HG03558 (cell line): ENCODE measurements around the gene RAB3GAP2.
"Not testable (repeated sequence)": the region's sequence is repeated elsewhere in the genome, so short reads cannot be mapped to it uniquely, and the experiment has no call there.

Experiments
- ATAC-seq: cut with Tn5 transposase; IDR thresholded peaks from one replicate; pipeline ENCODE4 v1.9.1; 2021; ENCODE audit warnings: moderate number of reproducible peaks; ENCODE audit not compliant: unreplicated experiment; ENCODE audit errors: extremely low read depth

Gene RAB3GAP2, protein sequence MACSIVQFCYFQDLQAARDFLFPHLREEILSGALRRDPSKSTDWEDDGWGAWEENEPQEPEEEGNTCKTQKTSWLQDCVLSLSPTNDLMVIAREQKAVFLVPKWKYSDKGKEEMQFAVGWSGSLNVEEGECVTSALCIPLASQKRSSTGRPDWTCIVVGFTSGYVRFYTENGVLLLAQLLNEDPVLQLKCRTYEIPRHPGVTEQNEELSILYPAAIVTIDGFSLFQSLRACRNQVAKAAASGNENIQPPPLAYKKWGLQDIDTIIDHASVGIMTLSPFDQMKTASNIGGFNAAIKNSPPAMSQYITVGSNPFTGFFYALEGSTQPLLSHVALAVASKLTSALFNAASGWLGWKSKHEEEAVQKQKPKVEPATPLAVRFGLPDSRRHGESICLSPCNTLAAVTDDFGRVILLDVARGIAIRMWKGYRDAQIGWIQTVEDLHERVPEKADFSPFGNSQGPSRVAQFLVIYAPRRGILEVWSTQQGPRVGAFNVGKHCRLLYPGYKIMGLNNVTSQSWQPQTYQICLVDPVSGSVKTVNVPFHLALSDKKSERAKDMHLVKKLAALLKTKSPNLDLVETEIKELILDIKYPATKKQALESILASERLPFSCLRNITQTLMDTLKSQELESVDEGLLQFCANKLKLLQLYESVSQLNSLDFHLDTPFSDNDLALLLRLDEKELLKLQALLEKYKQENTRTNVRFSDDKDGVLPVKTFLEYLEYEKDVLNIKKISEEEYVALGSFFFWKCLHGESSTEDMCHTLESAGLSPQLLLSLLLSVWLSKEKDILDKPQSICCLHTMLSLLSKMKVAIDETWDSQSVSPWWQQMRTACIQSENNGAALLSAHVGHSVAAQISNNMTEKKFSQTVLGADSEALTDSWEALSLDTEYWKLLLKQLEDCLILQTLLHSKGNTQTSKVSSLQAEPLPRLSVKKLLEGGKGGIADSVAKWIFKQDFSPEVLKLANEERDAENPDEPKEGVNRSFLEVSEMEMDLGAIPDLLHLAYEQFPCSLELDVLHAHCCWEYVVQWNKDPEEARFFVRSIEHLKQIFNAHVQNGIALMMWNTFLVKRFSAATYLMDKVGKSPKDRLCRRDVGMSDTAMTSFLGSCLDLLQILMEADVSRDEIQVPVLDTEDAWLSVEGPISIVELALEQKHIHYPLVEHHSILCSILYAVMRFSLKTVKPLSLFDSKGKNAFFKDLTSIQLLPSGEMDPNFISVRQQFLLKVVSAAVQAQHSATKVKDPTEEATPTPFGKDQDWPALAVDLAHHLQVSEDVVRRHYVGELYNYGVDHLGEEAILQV (N-terminal part only)

DNA sequence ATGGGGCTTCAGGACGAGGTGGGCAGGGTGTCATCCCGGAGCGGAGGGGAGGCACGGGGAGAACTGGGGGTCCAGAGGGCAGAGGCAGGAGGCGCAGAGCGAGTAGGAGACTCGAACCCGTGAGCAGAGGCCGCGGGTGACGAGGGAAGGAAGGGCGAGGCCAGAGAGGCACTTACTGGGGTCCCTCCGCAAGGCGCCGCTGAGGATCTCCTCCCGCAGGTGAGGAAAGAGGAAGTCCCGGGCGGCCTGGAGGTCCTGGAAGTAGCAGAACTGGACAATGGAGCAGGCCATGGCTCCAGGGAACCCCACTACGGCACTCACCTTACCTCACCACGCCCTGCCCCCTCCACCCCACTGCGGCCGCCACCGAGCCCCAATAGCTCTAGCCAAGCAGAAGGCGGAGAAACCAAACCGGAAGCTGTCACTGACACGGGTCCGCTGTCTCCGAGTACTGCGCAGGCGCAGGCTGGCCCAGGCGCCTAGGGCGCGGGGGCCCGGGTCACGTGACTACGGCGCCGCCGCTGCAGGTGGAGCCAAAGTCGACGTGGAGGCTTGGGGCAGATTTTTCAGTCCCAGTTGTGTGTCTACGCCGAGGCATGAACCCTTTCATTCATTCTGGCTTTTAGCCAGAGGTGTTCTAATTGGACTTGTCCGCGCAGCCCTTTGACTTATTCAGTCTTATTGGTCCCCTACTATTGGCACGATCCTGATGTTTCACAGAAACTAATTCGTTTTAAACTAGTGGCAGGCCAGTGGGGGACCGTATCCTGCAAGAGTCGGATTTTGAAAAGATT, at the start of gene RAB3GAP2:
Gene RAB3GAP2 (minus strand): TSS at position 407 of the 794 bp plus-strand sequence. CDS start 116 bp downstream, at position 291.
- ATAC-seq: peak; percentile 97

GRCh38 chr1:220321758-220322157, 49.5 kb upstream of the RAB3GAP2 start:
- ATAC-seq: no peak

- ATAC-seq: no peak
These were observed 48.5 kb upstream of the RAB3GAP2 start for GRCh38 chr1:220320709-220321108.

GRCh38 chr1:220318673-220319072, 46.4 kb upstream of the RAB3GAP2 start:
- no peak for ATAC-seq

DNA sequence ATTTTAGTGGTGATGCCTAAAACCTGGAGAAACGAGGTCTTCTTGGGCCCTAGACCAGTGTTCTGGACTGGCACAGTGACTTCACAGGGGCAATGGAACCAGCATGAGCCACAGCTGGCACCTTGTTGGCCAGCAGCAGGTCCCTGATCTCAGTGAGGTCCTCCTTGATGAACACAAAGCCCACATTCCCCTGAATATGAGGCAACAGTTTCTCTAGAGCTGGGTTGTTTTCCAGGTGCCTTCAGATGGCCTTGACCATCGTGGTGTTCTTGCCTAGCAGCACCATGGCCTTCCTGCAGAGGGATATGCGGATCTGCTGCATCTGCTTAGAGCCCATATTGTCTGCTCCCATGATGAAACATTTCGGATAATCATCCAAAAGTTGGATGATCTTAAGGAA, 44.9 kb upstream of the RAB3GAP2 start:
- no peak for ATAC-seq

- no peak for ATAC-seq
These were observed 44.1 kb upstream of the RAB3GAP2 start for GRCh38 chr1:220316305-220316704.

DNA sequence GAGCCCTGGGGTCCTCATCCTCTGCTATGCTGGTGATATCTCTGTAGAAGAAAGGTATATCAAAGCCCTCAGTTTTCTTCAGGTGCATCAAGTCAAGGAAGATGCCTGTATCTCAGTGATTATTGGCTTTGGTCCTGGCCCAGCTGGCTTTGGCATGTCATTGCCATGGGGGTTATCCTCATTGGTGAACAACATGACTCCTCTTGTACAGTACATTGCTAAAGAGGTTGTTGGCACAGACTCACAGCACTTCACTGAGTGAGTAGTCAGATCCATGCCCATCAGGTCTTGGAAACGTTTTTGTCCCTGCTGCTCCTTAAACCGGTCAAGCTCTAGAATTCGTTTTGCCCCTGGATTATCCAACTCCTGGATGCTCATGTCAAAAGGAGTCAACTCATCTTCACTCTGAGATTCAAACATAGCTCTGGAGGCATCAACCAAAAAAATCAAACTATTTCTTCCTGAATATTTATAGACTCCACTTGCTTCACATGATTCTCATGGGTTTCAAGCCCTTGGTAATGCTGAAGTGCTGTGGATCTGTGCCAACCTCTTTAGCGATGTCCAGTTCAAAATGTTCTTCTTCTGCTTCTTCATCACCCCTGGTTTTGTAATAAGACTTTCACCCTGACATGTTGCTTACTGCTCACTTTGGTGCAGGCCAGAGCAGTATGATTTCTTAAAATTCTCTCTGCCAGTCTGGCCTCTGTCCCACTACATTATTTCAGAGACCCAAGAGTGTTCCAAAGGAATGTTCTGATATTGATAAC, 43.0 kb upstream of the RAB3GAP2 start:
- no peak for ATAC-seq

DNA sequence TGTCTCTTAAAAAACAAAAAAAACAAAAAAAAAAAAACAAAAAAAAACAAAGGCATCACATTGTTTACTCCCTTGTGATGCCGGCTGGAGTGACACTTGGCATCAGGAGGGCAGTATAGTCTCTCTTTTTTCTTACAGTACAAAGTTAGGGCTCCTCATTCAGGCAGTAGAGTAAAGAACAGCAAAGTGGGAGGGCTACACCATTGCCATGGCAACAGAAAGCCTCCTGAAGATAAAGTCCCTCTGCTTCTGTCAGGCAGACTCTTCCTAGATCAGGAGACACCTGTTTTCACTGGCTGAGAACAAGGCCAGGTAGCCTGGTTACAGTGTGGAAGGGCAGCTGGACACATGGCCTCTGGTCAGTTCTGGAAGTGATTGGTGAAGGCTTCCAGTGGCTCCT, 41.3 kb upstream of the RAB3GAP2 start:
- ATAC-seq: no peak

DNA sequence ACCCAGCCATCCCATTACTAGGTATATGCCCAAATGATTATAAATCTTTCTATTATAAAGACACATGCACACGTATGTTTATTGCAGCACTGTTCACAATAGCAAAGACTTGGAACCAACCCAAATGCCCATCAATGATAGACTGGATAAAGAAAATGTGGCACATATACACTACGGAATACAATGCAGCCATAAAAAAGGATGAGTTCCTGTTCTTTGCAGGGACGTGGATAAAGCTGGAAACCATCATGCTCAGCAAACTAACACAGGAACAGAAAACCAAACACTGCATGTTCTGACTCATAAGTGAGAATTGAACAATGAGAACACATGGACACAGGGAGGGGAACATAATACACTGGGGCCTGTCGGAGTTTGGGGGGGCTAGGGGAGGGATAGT, 37.9 kb upstream of the RAB3GAP2 start:
- ATAC-seq: not testable (repeated sequence)

- ATAC-seq: no peak
These were observed 35.4 kb upstream of the RAB3GAP2 start for GRCh38 chr1:220307607-220308006.

DNA sequence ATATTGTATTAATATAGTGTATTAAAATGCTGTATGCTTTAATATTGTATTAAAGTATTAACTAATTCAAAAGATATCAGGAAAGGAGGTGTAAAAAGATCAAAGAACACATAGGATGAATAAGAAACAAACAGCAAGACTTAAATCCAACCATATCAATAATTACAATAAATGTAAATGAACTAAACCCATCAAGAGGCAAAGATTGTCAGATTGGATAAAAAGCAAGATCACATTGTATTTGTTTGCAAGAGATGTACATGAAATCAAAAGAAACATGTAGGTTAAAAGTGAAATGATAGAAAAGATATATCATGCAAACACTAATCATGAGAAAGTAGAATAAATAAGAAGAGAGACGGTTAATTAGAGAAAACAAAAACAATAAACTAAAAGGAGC, 34.1 kb upstream of the RAB3GAP2 start:
- no peak for ATAC-seq

DNA sequence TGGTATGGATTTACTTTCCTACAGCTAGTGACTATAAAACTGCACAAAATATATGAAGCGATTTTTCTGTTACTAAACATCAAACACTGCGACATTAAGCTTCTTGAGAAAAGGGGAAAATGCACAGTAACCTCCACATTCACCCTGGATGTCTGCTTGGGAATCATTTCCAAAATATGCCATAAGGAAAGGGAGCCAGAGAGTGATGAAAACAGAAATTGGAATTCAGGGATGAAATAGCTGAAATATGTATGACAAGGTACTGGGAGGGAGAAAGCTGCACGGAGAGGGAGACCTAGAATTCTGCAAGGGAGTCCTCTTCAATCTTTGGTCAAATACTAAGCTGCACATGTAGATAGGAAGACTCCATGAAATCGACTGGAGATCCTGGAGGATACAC, 31.6 kb upstream of the RAB3GAP2 start:
- ATAC-seq: no peak

- no peak for ATAC-seq
These were observed 29.4 kb upstream of the RAB3GAP2 start for GRCh38 chr1:220301630-220302029.

- no peak for ATAC-seq
These were observed 28.3 kb upstream of the RAB3GAP2 start for GRCh38 chr1:220300442-220301121.

DNA sequence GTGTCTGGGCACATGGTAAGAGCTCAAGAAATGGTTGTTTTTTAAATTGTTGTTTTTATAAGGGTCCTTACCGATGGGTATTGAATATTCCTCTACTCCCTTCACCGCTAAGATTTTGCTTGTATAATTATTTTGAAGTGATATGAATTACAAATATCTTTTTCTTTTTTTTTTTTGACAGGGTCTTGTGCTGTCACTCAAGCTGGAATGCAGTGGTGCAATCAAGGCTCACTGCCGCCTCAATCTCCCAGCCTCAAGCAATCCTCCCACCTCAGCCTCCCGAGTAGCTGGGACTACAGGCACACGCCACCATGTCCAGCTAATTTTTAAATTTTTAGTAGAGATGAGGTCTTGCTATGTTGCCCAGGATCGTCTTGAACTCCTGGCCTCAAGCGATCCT, 27.1 kb upstream of the RAB3GAP2 start:
- ATAC-seq: no peak

DNA sequence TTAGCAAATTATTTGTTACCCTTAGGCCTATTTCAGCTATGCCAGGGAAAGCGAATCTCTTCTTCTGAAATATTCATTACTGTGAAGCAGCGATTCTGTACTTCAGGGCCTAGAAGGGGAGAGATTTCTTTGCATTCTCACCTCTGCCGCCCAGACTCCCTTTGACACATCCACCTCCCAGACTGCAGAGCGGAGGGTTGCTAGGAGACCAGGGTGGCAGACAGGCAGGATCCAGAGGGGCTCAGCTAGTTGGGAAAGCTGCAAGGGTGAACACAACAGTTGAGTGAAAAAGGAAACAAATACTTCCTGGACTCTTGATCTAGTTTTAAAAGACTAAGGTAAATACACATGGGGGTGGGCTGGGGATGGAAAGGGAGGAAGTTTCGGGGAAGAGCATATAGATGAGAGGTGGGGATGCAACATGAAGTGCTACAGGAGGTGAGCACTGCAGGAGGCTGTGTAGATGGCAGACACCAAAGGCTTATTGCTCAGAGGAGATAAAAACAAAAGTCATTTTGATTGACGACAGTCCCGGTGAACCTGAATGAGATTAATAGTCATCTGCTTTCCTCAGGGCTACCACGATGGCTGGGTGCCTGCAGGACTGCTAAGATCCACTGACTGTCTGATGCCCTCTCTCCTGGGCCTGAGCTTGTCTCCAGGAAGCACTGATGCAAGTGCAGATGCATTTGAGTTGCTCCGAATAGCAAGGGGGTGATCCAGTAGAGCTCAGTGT, 26.4 kb upstream of the RAB3GAP2 start:
- ATAC-seq: no peak

GRCh38 chr1:220296981-220297380, 24.7 kb upstream of the RAB3GAP2 start:
- no peak for ATAC-seq

GRCh38 chr1:220294846-220295301, 22.6 kb upstream of the RAB3GAP2 start:
- ATAC-seq: no peak
